KOPT-K1 (cell line): ENCODE measurements around the gene PCLAF.
A peak's percentile ranks its signal among the peaks of the same experiment; 100 is the strongest.
"Not testable (repeated sequence)": the region's sequence is repeated elsewhere in the genome, so short reads cannot be mapped to it uniquely, and the experiment has no call there.

Experiments used
- H3K27ac ChIP-seq: fragments of 200-600 bp; sonication (generic); 2 replicates; pipeline ENCODE4 v1.5.1; 2016; ENCODE audit warnings: antibody characterized with exemption, mild to moderate bottlenecking, low read depth, low read length; ENCODE audit not compliant: poor library complexity, severe bottlenecking
- H3K36me3 ChIP-seq: fragments of 200-600 bp; sonication (generic); 2 replicates; pipeline ENCODE4 v1.5.1; 2017; ENCODE audit warnings: antibody characterized with exemption, mild to moderate bottlenecking, low read length, moderate library complexity; ENCODE audit not compliant: insufficient read depth
- H3K9me3 ChIP-seq: fragments of 200-600 bp; sonication (generic); 2 replicates; pipeline ENCODE4 v1.5.1; 2017; ENCODE audit warnings: antibody characterized with exemption, low read length, mild to moderate bottlenecking; ENCODE audit not compliant: insufficient read depth, poor library complexity, severe bottlenecking

The PCLAF gene

DNA sequence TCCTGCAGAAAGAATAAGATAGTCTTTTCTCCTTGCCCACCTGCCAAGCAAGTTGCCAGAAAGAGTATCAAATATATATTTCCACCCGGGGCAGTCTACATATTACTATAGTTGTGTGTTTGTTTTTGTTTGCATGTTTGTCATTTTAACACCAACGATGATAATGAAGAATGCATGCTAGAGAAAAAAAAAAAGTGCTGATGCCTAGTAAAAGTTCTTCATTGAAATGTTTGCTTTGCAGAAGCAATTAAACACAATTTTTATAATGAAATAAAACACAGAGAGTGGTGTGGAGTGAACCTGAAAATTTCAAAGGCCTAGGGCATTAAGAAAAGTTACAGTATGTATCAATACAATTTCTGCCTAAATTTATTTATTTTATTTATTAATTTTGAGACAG, 2.5 kb upstream of the PCLAF start:
- peaks cover 13% of the 10 kb centered on the region for H3K36me3 ChIP-seq
- no peaks in the 10 kb centered on the region for H3K9me3 ChIP-seq
- no peak overlapping the region for H3K27ac ChIP-seq

DNA sequence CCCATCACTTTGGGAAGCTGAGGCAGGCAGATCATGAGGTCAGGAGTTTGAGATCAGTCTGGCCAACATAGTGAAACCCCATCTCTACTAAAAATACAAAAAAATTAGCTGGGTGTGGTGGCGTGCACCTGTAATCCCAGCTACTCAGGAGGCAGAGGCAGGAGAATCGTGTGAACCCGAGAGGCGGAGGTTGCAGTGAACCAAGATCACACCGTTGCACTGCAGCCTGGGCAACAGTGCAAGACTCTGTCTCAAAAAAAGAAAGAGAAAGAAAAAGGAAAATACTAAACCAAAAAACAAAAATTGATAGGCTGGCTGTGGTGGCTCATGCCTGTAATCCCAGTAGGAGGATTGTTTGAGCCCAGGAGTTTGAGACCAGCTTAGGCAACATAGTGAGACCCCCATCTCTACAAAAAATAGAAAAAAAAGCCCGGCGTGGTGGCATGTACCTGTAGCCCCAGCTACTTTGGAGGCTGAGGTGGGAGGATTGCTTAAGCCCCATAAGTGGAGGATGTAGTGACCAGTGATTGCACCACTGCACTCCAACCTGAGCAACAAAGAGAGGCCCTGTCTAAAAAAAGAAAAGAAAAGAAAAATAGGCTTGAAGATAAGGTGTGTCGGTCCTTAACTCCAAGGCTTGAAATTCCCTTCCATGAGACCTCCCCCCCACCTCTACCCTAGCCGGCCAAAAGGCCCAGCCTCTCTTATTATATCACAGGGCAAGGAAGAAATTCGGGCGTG, 941 bp downstream of the PCLAF start:
- Histone ChIP-seq H3K27ac (peak overlapping the region; percentile 90), H3K36me3 (peaks cover 41% of the 10 kb centered on the region)
- H3K9me3 ChIP-seq: not testable (repeated sequence)

DNA sequence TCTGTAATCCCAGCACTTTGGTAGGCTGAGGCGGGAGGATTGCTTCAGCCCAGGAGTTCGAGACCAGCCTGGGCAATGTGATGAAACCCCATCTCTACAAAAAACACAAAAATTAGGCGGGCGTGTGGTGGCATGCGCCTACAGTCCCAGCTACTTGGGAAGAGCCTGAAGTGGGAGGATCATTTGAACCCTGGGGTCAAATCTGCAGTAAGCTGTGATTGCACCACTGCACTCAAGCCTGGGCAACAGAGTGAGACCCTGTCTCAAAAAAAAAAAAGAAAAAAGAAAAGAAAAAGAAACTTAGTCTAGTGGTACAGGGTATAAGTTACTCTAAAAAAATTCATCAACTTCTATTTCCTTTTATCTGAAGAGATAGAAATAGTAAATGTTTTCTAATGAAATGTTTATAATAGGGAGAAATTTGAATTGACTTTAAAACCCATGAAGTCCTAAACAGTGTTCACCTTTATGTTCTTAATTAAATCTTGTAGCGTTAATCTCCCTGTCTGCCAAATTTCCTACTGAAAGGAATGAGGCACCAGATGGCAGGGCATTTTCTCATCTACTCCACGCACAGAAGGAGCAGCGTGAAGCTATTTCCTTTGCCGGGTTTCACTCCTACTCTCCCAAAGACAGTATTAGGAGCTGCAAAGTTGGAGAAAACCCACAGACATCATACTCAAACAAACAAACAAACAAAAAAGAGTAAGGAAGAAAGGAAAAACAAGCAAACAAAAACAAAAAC, 1.9 kb downstream of the PCLAF start:
- peaks cover 50% of the 10 kb centered on the region for H3K36me3 ChIP-seq
- H3K9me3 ChIP-seq: no peaks in the 10 kb centered on the region
- H3K27ac ChIP-seq: peak overlapping the region; percentile 10

DNA sequence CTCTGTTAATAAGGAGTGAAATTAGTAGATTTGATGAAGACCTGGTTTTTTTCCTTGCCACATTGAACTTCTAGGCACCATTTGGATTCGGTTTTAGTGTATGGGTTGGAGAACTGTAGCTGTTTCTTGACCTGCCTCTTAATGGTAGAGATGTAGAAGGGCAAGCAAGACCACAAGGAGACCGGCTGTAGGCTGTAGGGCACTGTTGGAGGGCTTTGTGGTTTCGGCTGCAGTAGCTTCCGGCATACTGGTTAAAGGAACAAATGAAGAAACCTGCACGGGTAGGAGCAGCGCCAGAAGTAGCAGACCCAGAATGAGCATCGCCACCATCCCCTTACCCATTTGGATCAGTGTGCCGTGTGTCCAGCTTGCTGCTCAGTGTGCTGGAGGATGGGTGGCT, 7.9 kb downstream of the PCLAF start:
- H3K27ac ChIP-seq: no peak overlapping the region
- H3K36me3 ChIP-seq: peaks cover 90% of the 10 kb centered on the region
- H3K9me3 ChIP-seq: no peaks in the 10 kb centered on the region

DNA sequence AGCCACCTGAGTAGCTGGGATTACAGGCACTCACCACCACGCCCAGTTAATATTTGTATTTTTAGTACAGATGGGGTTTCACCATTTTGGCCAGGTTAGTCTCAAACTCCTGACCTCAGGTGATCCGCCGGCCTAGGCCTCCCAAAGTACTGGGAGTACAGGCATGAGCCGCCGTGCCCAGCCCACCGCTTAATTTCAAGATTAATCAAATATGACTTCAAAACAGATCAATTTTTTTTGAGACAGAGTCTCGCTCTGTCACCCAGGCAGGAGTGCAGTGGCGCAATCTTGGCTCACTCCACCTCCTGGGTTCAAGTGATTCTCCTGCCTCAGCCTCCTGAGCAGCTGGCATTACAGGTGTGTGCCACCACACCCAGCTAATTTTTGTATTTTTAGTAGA, 9.9 kb downstream of the PCLAF start:
- H3K27ac ChIP-seq, H3K9me3 ChIP-seq: not testable (repeated sequence)
- H3K36me3 ChIP-seq: peaks cover 96% of the 10 kb centered on the region

DNA sequence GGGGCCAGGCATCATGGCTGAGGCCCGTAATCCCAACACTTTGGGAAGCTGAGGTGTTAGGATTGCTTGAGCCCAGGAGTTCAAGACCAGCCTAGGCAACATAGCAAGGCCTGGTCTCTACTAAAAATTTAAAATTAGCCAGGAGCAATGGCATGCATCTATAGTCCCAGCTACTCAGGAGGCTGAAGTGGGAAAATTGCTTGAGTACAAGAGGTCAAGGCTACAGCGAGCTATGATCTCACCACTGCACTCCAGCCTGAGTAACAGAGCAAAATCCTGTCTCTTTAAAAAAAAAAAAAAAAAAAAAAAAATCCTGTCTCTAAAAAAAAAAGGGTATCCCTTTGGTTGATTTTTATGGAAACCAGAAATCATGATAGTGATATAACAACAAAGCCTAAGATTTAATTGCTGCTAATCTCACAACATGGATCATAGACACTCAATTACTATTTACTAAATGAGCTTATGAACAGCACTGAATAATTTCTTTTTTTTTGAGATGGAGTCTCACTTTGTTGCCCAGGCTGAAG, 12.1 kb downstream of the PCLAF start:
- no peaks in the 10 kb centered on the region for H3K9me3 ChIP-seq
- H3K36me3 ChIP-seq: peaks cover 95% of the 10 kb centered on the region
- no peak overlapping the region for H3K27ac ChIP-seq

DNA sequence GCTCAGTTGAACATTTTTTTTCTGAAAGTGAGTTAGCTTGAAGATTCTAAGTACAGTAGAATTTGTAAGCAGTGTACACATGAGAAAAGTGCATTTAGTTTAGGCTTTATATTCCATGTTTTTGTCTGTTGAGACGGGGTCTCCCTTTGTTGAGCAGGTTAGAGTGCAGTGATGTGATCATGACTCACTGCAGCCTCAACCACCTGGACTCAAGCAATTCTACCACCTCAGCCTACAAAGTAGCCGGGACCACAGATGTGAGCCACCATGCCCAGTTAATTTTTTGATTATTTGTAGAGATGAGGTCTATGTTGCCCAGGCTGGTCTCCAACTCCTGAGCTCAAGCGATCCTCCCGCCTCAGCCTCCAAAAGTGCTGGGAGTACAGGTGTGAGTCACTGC, 20.0 kb downstream of the PCLAF start:
- Histone ChIP-seq H3K27ac (no peak overlapping the region), H3K9me3 (no peaks in the 10 kb centered on the region), H3K36me3 (peaks cover 74% of the 10 kb centered on the region)

DNA sequence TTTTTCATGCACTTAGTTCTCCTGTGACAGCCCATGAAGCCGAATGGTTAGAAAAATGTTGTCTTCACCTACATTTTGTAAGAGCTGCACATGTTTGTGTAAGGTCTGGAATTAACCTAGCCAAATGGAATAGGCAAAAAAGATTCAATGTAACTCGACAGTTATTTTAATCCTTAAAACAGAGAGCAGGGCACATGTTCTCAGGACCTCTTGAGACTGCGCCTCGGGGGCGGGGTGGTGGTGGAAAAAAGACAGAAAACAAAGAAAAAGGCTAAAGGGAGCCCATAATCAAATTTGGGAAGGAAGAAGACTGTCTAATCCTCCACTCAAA, 24.6 kb downstream of the PCLAF start:
- Histone ChIP-seq H3K9me3 (no peaks in the 10 kb centered on the region), H3K27ac (peak overlapping the region; percentile 76), H3K36me3 (peaks cover 29% of the 10 kb centered on the region)

DNA sequence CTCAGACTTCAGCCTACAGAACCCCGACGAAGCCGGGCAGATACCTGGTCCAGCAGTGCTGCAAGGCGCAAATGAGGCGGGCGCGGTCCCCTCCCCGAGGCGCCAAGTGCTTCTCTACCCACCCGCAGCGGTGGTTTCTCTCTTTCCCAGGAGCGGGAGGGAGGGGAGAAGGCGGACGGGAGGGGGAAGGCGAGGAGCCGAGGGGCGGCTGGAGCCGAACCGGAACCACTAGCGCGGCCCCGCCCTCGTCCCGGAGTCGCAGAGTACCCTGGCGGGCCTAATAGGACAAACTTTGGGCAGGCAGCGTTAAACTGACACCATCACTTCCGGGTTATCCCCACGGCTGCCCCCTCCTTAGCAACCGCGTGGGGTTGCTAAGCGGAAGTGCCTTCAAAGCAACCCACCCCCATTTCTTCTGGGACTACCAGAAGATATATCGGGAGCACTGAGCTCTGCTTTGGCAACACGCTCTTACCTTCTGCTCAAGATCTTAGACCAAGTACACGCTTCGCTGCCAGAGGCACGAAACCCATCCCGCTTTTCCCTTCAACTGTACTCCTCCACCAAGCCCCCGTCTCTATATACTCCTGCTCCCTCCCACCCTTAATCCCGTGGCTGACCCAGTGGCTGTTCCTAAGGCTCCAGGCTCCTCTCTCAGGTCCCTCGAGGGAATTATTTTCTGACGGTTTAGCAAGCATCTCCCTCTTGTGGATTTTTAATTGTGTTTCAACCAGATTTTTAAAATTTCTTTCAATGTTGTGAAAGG, 25.1 kb downstream of the PCLAF start, which contains the start of gene CSNK1G1:
CSNK1G1 (minus strand) TSS at position 230 of the 766 bp plus-strand sequence. CDS start 55,674 bp downstream, outside the sequence.
- Histone ChIP-seq H3K27ac (peak within 1 kb of the TSS; percentile 76), H3K9me3 (no peaks in the 10 kb centered on the region), H3K36me3 (peaks cover 24% of the 10 kb centered on the region)

DNA sequence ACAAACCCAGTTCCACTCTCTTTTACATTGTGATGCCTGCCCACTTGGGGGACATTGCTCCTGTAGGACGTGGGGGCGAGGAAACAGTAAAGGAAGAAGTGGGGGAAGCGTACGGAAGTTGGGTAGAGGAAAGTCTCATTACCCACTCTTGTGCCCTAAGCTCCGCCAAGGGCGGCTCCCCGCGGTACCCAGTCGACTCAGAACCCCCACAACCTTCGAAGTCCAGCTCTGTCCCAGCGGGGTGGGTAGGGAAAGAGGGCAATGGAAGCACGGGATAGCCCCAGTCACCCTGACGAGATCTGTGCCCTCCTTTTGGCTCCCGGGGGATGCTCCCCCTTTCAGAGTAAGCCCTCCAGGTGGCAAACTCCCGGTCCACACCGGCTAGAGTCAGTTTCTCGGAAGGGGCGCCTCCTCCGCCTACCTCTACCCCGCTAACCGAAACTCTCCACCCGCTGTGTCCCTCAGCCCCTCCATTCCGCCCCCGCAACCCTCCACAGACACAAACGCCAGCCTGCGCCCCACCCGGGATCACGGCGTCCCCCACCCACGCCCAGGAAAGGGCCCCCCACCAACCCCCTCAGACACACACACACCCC, 25.8 kb downstream of the PCLAF start:
- Histone ChIP-seq H3K36me3 (peaks cover 20% of the 10 kb centered on the region), H3K9me3 (no peaks in the 10 kb centered on the region), H3K27ac (peak overlapping the region; percentile 76)

DNA sequence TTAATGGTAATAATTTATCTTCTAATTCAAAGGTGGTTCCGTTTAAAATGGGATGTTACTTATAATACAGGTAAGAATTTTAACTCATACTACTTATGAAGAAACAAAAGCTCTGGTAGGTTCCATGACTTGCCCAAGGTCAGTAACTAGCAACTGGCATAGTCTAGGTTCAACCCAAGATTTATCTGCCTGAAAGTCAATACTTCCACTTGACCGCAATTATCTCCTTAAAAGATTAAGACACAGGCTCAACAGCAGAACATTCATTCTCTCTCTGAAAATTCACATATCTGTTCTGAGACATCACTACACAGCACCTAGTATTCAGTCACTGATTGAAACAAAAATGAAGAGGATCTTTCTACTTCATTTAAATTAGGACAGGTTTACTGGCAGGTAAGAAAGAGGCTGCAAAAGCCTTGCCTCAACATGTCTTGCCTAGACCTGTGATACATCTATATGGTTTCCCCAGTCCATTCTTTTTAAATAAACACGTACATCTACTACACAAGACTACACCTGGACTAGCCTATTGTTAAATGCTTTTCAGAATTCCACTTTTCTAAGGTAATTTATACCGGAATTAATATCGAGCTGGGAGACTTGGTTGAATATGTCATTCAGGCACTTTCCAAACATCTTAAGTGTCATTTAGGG, 26.4 kb downstream of the PCLAF start:
- Histone ChIP-seq H3K9me3 (no peaks in the 10 kb centered on the region), H3K27ac (peak overlapping the region; percentile 76), H3K36me3 (peaks cover 20% of the 10 kb centered on the region; the same call in 1 of the 2 replicates)

DNA sequence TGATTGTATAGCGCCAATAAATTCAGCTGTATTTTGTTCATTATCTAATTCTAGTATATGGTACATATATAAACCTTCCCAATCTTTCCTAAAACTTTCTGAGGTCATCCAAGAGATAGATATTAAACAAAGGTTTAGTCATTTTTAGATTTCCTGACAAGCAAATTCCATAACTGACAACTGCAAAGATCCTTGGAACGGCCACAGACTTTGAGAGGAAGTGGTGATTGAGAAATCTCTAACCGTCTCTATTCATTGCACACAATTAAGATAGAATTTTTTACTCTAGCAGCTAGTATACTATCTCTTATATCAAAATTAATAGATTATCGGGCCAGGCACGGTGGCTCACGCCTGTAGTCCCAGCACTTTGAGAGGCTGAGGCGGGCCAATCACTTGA, 30.0 kb downstream of the PCLAF start:
- H3K9me3 ChIP-seq: no peaks in the 10 kb centered on the region
- no peak overlapping the region for H3K27ac ChIP-seq
- H3K36me3 ChIP-seq: peaks cover 22% of the 10 kb centered on the region; the same call in 1 of the 2 replicates

DNA sequence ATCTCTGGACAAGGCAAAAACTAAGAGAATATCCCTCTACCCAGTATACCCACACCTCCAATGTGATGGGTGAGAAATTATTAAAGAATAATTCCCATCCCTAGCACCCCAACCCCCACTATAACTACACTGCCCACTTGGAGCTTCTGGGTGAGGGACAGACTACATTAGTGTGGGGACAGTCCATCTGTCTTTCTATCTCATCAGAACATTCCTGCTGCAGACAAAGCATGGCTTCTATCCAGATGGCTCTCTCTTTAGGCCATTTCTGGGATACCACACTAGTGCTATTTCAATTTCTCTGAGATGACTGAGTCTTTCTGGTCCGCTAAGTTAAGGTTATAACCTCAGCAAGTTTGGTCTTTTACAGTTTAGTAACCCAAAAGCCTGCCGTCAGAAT, 31.9 kb downstream of the PCLAF start:
- Histone ChIP-seq H3K27ac (no peak overlapping the region), H3K36me3 (peaks cover 22% of the 10 kb centered on the region; the same call in 1 of the 2 replicates), H3K9me3 (no peaks in the 10 kb centered on the region)

DNA sequence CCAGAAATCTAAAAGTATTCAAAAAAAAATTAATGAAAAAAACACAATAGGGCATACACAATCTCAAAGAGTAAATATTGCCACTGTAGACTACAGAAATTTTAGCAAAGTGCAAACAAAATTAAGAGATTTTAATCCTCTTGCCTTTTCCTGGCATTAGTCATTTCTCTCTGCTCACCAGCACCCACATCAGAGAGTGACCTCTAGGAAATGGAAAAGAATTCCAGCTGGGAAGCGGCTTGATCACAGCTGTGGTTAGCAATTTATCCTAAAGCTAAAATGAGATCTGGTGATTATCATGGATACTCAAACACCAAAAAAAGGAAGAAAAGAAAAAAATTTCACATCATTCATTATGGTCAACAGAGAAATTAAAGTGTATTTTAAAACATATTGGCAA, 32.8 kb downstream of the PCLAF start:
- Histone ChIP-seq H3K27ac (no peak overlapping the region), H3K36me3 (peaks cover 22% of the 10 kb centered on the region; the same call in 1 of the 2 replicates), H3K9me3 (no peaks in the 10 kb centered on the region)
